DND-41 (cell line): Measurements from ENCODE around the gene TIMM50.

Experiments used
- ATAC-seq: fragments of 200-7000 bp; cut with Tn5 transposase; 3 replicates; pipeline ENCODE4 v1.9.1; 2021; ENCODE audit warnings: low read depth; ENCODE audit not compliant: insufficient read depth
- DNase-seq: peaks from one replicate; pipeline ENCODE4 v3.0.0-alpha.2; 2020
- H2AFZ ChIP-seq: 2 replicates; pipeline ENCODE4 v1.6.0; 2012; ENCODE audit warnings: low read depth, low read length
- H3K27ac ChIP-seq: 2 replicates; pipeline ENCODE4 v1.5.1; 2012; ENCODE audit warnings: low read length, inconsistent platforms
- H3K27me3 ChIP-seq: fragments of 200-600 bp; sonication (generic); 2 replicates; pipeline ENCODE4 v1.6.0; 2012; ENCODE audit warnings: low read length, mild to moderate bottlenecking, inconsistent platforms; ENCODE audit not compliant: insufficient read depth, poor library complexity
- H3K36me3 ChIP-seq: 2 replicates; pipeline ENCODE4 v1.5.1; 2012; ENCODE audit warnings: low read length, inconsistent platforms; ENCODE audit not compliant: insufficient read depth
- H3K4me1 ChIP-seq: 2 replicates; pipeline ENCODE4 v1.5.1; 2012; ENCODE audit warnings: mild to moderate bottlenecking, low read length; ENCODE audit not compliant: insufficient read depth
- H3K4me2 ChIP-seq: 2 replicates; pipeline ENCODE4 v1.6.0; 2012; ENCODE audit warnings: mild to moderate bottlenecking, moderate library complexity, low read length, inconsistent platforms; ENCODE audit not compliant: insufficient read depth
- H3K4me3 ChIP-seq, 2 experiments: fragments of 200-600 bp in 1 of 2; shearing (Covaris generic) in 1 of 2; 2 replicates each; pipeline ENCODE4 v1.5.1; 2012 to 2016; ENCODE audit warnings: inconsistent platforms in 2 of 2, low read length in 2 of 2, mild to moderate bottlenecking in 2 of 2, low read depth in 1 of 2, moderate library complexity in 1 of 2
- H3K79me2 ChIP-seq: 2 replicates; pipeline ENCODE4 v1.6.0; 2012; ENCODE audit warnings: low read length, inconsistent platforms; ENCODE audit not compliant: insufficient read depth
- H3K9ac ChIP-seq: 2 replicates; pipeline ENCODE4 v1.6.0; 2012; ENCODE audit warnings: low read depth, mild to moderate bottlenecking, inconsistent platforms, low read length, moderate library complexity
- H3K9me3 ChIP-seq: 2 replicates; pipeline ENCODE4 v1.5.1; 2012; ENCODE audit warnings: low read length, moderate library complexity, mild to moderate bottlenecking, inconsistent platforms; ENCODE audit not compliant: insufficient read depth, severe bottlenecking
- H4K20me1 ChIP-seq: 2 replicates; pipeline ENCODE4 v1.6.0; 2012; ENCODE audit warnings: low read length; ENCODE audit not compliant: insufficient read depth
- EZH2 ChIP-seq: IDR thresholded peaks from 3 replicates; pipeline ENCODE4 v1.6.1; 2012; ENCODE audit warnings: borderline replicate concordance, low read depth, mild to moderate bottlenecking, moderate library complexity, low read length, inconsistent platforms; ENCODE audit not compliant: severe bottlenecking
- TF ChIP-seq, protein P1 (sequence below): IDR thresholded peaks from 2 replicates; pipeline ENCODE4 v1.5.1; 2012; ENCODE audit warnings: borderline replicate concordance, low read length, moderate library complexity, mild to moderate bottlenecking; ENCODE audit not compliant: poor library complexity, severe bottlenecking; ENCODE audit errors: extremely low read depth

TIMM50 gene

GRCh38 chr19:39471756-39472536 is 8.7 kb upstream of the TIMM50 start:
- Histone ChIP-seq H3K27me3 (no peaks in the 10 kb centered on the region), H3K79me2 (no peaks in the 10 kb centered on the region), H3K9me3 (no peaks in the 10 kb centered on the region), H3K4me2 (no peak overlapping the region), H2AFZ (no peak overlapping the region), H3K9ac (no peak overlapping the region), H3K4me1 (no peaks in the 10 kb centered on the region), H3K27ac (no peak overlapping the region), H3K4me3 (no peak overlapping the region), H3K36me3 (peaks cover 92% of the 10 kb centered on the region), H4K20me1 (peaks cover 5% of the 10 kb centered on the region)
- peak; percentile 25 for DNase-seq
- ATAC-seq, result no peak
- TF ChIP-seq, protein P1, sequence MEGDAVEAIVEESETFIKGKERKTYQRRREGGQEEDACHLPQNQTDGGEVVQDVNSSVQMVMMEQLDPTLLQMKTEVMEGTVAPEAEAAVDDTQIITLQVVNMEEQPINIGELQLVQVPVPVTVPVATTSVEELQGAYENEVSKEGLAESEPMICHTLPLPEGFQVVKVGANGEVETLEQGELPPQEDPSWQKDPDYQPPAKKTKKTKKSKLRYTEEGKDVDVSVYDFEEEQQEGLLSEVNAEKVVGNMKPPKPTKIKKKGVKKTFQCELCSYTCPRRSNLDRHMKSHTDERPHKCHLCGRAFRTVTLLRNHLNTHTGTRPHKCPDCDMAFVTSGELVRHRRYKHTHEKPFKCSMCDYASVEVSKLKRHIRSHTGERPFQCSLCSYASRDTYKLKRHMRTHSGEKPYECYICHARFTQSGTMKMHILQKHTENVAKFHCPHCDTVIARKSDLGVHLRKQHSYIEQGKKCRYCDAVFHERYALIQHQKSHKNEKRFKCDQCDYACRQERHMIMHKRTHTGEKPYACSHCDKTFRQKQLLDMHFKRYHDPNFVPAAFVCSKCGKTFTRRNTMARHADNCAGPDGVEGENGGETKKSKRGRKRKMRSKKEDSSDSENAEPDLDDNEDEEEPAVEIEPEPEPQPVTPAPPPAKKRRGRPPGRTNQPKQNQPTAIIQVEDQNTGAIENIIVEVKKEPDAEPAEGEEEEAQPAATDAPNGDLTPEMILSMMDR, result no peak
- TF ChIP-seq EZH2, result no peak

- Histone ChIP-seq H3K4me3 (no peak overlapping the region), H3K27ac (no peak overlapping the region), H4K20me1 (peaks cover 5% of the 10 kb centered on the region), H2AFZ (no peak overlapping the region), H3K9me3 (no peaks in the 10 kb centered on the region), H3K4me1 (no peaks in the 10 kb centered on the region), H3K27me3 (no peaks in the 10 kb centered on the region), H3K9ac (no peak overlapping the region), H3K4me2 (no peak overlapping the region), H3K79me2 (no peaks in the 10 kb centered on the region), H3K36me3 (peaks cover 86% of the 10 kb centered on the region)
- DNase-seq (no peak), ATAC-seq (no peak)
- TF ChIP-seq, protein P1, result no peak
- TF ChIP-seq EZH2, result no peak
These were observed 7.7 kb upstream of the TIMM50 start for GRCh38 chr19:39472746-39473442.

GRCh38 chr19:39473443-39473960 is 7.1 kb upstream of the TIMM50 start:
- Histone ChIP-seq H3K9ac (no peak overlapping the region), H3K4me1 (no peaks in the 10 kb centered on the region), H4K20me1 (peaks cover 5% of the 10 kb centered on the region), H3K36me3 (peaks cover 79% of the 10 kb centered on the region), H3K79me2 (no peaks in the 10 kb centered on the region), H3K4me2 (no peak overlapping the region), H3K27me3 (no peaks in the 10 kb centered on the region), H3K27ac (no peak overlapping the region), H3K9me3 (no peaks in the 10 kb centered on the region), H3K4me3 (no peak overlapping the region), H2AFZ (no peak overlapping the region)
- no peak for DNase-seq
- no peak for ATAC-seq
- TF ChIP-seq, protein P1, result no peak
- no peak for TF ChIP-seq EZH2
